ENCODE results near the gene DPPA2.
"Not testable (repeated sequence)": the region's sequence is repeated elsewhere in the genome, so short reads cannot be mapped to it uniquely, and the experiment has no call there.

The DPPA2 gene
- total RNA-seq: 0 reads per million in 2 experiments

GRCh38 chr3:109316162-109316730, at the start of gene DPPA2:
DPPA2 (minus strand) TSS chr3:109316517; CDS start chr3:109314542, 1,975 bp downstream.
- DNase-seq (ENCODE audit: low read depth): no peak

- DNase-seq (ENCODE audit: low read depth): no peak
Observed at GRCh38 chr3:109364088-109364487, 47.8 kb upstream of the DPPA2 start.

GRCh38 chr3:109363634-109364033, 47.3 kb upstream of the DPPA2 start:
- DNase-seq (ENCODE audit: low read depth): no peak

- DNase-seq (ENCODE audit: low read depth): no peak
Observed at GRCh38 chr3:109362823-109363222, 46.5 kb upstream of the DPPA2 start.

- not testable (repeated sequence) for DNase-seq (ENCODE audit: low read depth)
Observed at GRCh38 chr3:109358809-109359208, 42.5 kb upstream of the DPPA2 start.

GRCh38 chr3:109356442-109357155, 40.3 kb upstream of the DPPA2 start:
- no peak for DNase-seq (ENCODE audit: low read depth)

GRCh38 chr3:109355625-109356441, 39.5 kb upstream of the DPPA2 start:
- DNase-seq (ENCODE audit: low read depth): no peak

GRCh38 chr3:109353057-109353456, 36.7 kb upstream of the DPPA2 start:
- no peak for DNase-seq (ENCODE audit: low read depth)

- no peak for DNase-seq (ENCODE audit: low read depth)
Observed at GRCh38 chr3:109351231-109351630, 34.9 kb upstream of the DPPA2 start.

- DNase-seq (ENCODE audit: low read depth): no peak
Observed at GRCh38 chr3:109346770-109347295, 30.5 kb upstream of the DPPA2 start.

- no peak for DNase-seq (ENCODE audit: low read depth)
Observed at GRCh38 chr3:109346099-109346498, 29.8 kb upstream of the DPPA2 start.

- DNase-seq (ENCODE audit: low read depth): no peak
Observed at GRCh38 chr3:109339714-109340648, 23.7 kb upstream of the DPPA2 start.

- no peak for DNase-seq (ENCODE audit: low read depth)
Observed at GRCh38 chr3:109339197-109339596, 22.9 kb upstream of the DPPA2 start.

- DNase-seq (ENCODE audit: low read depth): no peak
Observed at GRCh38 chr3:109338322-109338721, 22.0 kb upstream of the DPPA2 start.

GRCh38 chr3:109337393-109337792, 21.1 kb upstream of the DPPA2 start, which contains the start of gene DPPA4:
DPPA4 (minus strand) TSS chr3:109337546; CDS start chr3:109337517, 29 bp downstream.
- no peak for DNase-seq (ENCODE audit: low read depth)

GRCh38 chr3:109336291-109336861, 20.1 kb upstream of the DPPA2 start:
- DNase-seq (ENCODE audit: low read depth): no peak

GRCh38 chr3:109334572-109334971, 18.3 kb upstream of the DPPA2 start:
- DNase-seq (ENCODE audit: low read depth): no peak

GRCh38 chr3:109331692-109332091, 15.4 kb upstream of the DPPA2 start:
- no peak for DNase-seq (ENCODE audit: low read depth)

GRCh38 chr3:109330405-109330804, 14.1 kb upstream of the DPPA2 start:
- DNase-seq (ENCODE audit: low read depth): no peak

- no peak for DNase-seq (ENCODE audit: low read depth)
Observed at GRCh38 chr3:109328202-109328601, 11.9 kb upstream of the DPPA2 start.

GRCh38 chr3:109325657-109326056, 9.3 kb upstream of the DPPA2 start:
- no peak for DNase-seq (ENCODE audit: low read depth)

All from T follicular helper cell (primary cell).